Fibroblast of lung (primary cell): ENCODE measurements around the gene ZSCAN26. TPM values are rescaled to one million over a fixed set of nuclear protein-coding genes. Genes with fewer than 3 reads are reported as not detected.

Experiments
- DNase-seq, 2 donors: peaks; one replicate each; pipeline versions ENCODE4 v3.0.0 to v3.0.0-alpha.2; 2010; ENCODE audit warnings: low read depth in 2 of 2
- H2AFZ ChIP-seq: 2 replicates; pipeline ENCODE4 v1.5.1; 2012; ENCODE audit warnings: low read length, control low read depth, inconsistent platforms
- H3K27ac ChIP-seq: 2 replicates; pipeline ENCODE4 v1.5.1; 2011; ENCODE audit warnings: low read length, control low read depth; ENCODE audit not compliant: insufficient read depth
- H3K27me3 ChIP-seq: 2 replicates; pipeline ENCODE4 v1.5.1; 2011; ENCODE audit warnings: mild to moderate bottlenecking, low read length; ENCODE audit not compliant: control insufficient read depth, insufficient read depth
- H3K36me3 ChIP-seq: 2 replicates; pipeline ENCODE4 v1.5.1; 2011; ENCODE audit warnings: low read length; ENCODE audit not compliant: control insufficient read depth, insufficient read depth
- H3K4me1 ChIP-seq: 2 replicates; pipeline ENCODE4 v1.5.1; 2011; ENCODE audit warnings: low read length; ENCODE audit not compliant: control insufficient read depth, insufficient read depth; ENCODE audit errors: extremely low read depth
- H3K4me2 ChIP-seq: 2 replicates; pipeline ENCODE4 v1.5.1; 2011; ENCODE audit warnings: low read length, control low read depth; ENCODE audit not compliant: insufficient read depth; ENCODE audit errors: extremely low read depth
- H3K4me3 ChIP-seq, 4 experiments: fragments of 200-600 bp in 1 of 4; sonication (generic) in 1 of 4; replicated peaks in 1 of 4; 2 replicates each; pipeline ENCODE4 v1.5.1; 2011 to 2016; ENCODE audit warnings: low read length in 4 of 4, low read depth in 3 of 4, mild to moderate bottlenecking in 3 of 4, control low read depth in 2 of 4, inconsistent platforms in 1 of 4, mixed read lengths in 1 of 4; ENCODE audit not compliant: insufficient read depth in 1 of 4; ENCODE audit errors: control extremely low read depth in 1 of 4
- H3K79me2 ChIP-seq: 2 replicates; pipeline ENCODE4 v1.5.1; 2012; ENCODE audit warnings: mild to moderate bottlenecking, low read length, inconsistent platforms; ENCODE audit not compliant: control insufficient read depth, insufficient read depth
- H3K9ac ChIP-seq: 2 replicates; pipeline ENCODE4 v1.5.1; 2011; ENCODE audit warnings: mild to moderate bottlenecking, low read length, control low read depth; ENCODE audit not compliant: insufficient read depth
- H3K9me3 ChIP-seq: 2 replicates; pipeline ENCODE4 v1.5.1; 2012; ENCODE audit warnings: low read depth, low read length; ENCODE audit not compliant: control insufficient read depth, insufficient read depth
- H4K20me1 ChIP-seq: 2 replicates; pipeline ENCODE4 v1.5.1; 2011; ENCODE audit warnings: low read length; ENCODE audit not compliant: control insufficient read depth, insufficient read depth; ENCODE audit errors: extremely low read depth
- CTCF ChIP-seq, 2 donors: IDR thresholded peaks in 1 of 2; conservative IDR thresholded peaks in 1 of 2; 1 replicate in 1 of 2; 2 replicates in 1 of 2; pipeline ENCODE4 v1.5.1; 2011 to 2012; ENCODE audit warnings: low read length in 2 of 2, control low read depth in 1 of 2, inconsistent platforms in 1 of 2, low read depth in 1 of 2, mild to moderate bottlenecking in 1 of 2
- EZH2 ChIP-seq: IDR thresholded peaks from 2 replicates; pipeline ENCODE4 v1.5.1; 2012; ENCODE audit warnings: low read length, control low read depth, mild to moderate bottlenecking; ENCODE audit errors: missing control alignments
- polyA plus RNA-seq, 2 donors: library from polyadenylated mRNA; depleted of rRNA in 1 of 2; stranded (reverse) in 1 of 2; unstranded in 1 of 2; fragments of >200 nt; gene quantifications; 2 replicates each; pipeline ENCODE4 v1.2.1, GENCODE V29; 2011 to 2012; ENCODE audit warnings: missing spikeins in 1 of 2
- total RNA-seq: library from RNA; depleted of rRNA; stranded (reverse); fragments of >200 nt; gene quantifications from 2 replicates; pipeline ENCODE4 v1.2.1, GENCODE V29; 2014

The ZSCAN26 gene
- total and polyA plus RNA-seq, 2 donors (not counting 1 experiment from before 2014, with no cell fraction given): 16.6 to 23.9 TPM

DNA sequence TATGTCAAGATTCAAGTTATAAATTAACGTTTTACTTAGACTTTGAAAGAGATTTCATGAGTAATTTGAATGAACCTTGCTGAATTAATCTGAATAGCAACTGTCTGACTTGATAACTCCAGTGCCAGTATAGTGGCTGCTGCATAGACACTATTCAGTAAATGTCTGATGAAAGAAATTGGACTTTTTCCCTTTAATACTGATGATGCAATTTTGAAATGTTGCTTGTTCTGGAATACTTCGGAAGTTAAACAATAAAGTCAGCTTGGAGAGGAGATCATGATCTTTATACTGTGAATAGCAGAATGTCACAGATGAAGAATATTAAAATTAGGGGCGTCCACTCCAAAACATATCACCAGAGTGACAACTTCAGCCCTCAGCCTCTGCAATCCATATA, 10.8 kb downstream of the ZSCAN26 start:
- Histone ChIP-seq H2AFZ (no peak overlapping the region), H4K20me1 (no peaks in the 10 kb centered on the region), H3K79me2 (peaks cover 2% of the 10 kb centered on the region), H3K9ac (no peak overlapping the region), H3K4me2 (no peak overlapping the region), H3K36me3 (peaks cover 8% of the 10 kb centered on the region), H3K9me3 (no peaks in the 10 kb centered on the region), H3K4me1 (no peaks in the 10 kb centered on the region), H3K27ac (no peak overlapping the region), H3K4me3 (no peak overlapping the region), H3K27me3 (no peaks in the 10 kb centered on the region)
- TF ChIP-seq EZH2 (no peak), CTCF (conservative IDR thresholded peaks at IDR 0.05 in 1 of 2, IDR thresholded peaks at IDR 0.05 in 1 of 2; ENCODE audit: low read depth in 1 of 2, low read length in 2 of 2) (no peak)
- peak in 1 of 2 donors; percentile 16 for DNase-seq

DNA sequence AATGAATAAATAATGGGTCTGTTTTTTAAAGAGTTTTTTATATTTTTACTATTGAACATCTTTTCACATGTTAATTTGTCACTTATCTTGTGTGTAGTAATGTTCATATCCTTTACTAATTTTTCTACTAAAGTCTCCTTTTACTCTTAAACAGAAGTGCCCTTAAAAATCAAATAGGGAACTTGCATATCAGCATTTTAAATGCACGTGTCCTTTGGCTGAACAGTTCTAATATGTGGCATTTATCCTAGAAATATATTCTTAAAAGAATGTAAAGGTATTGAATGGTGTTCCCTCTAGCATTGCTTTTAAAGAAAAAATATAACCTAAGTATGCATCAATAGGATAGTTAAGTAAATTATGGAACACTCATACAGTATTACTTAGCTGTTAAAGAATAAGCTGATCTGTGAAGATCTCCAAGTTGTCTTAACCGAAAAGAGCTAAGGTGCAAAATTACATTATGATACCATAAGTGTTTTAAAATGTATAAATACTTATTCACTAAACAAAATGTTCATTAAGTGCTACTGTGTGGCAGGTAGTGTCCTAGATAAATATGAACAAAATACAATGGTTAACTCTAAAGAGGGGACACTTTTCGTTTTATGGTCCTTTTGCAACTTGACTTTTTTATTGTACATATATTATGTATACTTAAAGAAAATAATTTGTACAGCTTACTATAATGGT, 13.8 kb downstream of the ZSCAN26 start:
- Histone ChIP-seq H3K9ac (peak overlapping the region; percentile 65), H3K4me1 (no peaks in the 10 kb centered on the region)
- TF ChIP-seq EZH2: no peak
- no peak for TF ChIP-seq CTCF (conservative IDR thresholded peaks at IDR 0.05 in 1 of 2, IDR thresholded peaks at IDR 0.05 in 1 of 2; ENCODE audit: low read depth in 1 of 2, low read length in 2 of 2)

DNA sequence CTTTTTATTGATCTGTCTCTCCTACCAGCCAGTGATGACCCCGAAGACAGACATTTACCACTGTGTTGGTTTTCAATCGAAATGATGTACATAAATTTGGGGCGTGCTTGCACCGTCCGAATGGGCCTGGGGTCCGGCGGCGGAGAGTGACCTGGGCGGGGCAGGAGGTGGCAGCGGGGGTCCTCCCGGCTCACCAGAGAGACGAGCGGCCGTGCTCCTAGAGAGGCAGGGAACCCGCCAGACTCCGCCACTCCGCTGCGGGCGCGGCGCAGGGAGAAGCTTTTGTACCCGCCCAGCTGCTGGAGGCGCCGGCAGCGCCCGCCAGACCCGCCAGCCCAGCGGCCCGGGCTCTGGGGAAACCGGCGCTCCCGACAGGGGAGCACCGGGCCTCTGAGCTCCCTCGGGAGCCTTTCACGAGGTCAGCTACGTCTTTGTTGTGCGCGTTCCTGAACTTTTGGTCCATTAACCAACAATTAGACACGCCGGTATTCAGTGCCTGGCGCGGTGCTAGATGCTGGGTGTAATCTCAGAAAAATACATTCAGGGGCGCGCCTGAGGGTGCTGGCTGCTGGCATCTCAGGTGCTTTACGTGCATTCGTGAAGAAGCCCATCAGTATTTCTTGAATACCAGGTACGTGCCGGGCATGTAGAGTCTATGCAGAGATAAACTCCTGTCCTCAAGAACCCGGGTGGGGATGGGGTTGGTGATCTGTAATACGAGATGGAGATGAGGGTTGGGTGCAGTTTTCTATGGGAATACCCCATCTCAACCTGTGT, 14.5 kb downstream of the ZSCAN26 start, which contains the start of gene PGBD1:
TSS of gene PGBD1 (plus strand) at position 285 of the 777 bp plus-strand sequence. CDS start 2,242 bp downstream, outside the sequence.
- no peaks in the 10 kb centered on the region for H3K4me1 ChIP-seq
- peak within 1 kb of the TSS; percentile 78 for H3K4me2 ChIP-seq
- peak within 1 kb of the TSS; percentile 92 for H2AFZ ChIP-seq
- H3K4me3 ChIP-seq: peak within 1 kb of the TSS; percentile 83 to 85 (median 83)
- H3K27ac ChIP-seq: peak within 1 kb of the TSS; percentile 58
- no peaks in the 10 kb centered on the region for H3K9me3 ChIP-seq
- H3K9ac ChIP-seq: peak within 1 kb of the TSS; percentile 65
- no peak for TF ChIP-seq EZH2
- TF ChIP-seq CTCF (conservative IDR thresholded peaks at IDR 0.05 in 1 of 2, IDR thresholded peaks at IDR 0.05 in 1 of 2; ENCODE audit: low read depth in 1 of 2, low read length in 2 of 2): no peak
- no peaks in the 10 kb centered on the region for H3K27me3 ChIP-seq
- peaks cover 7% of the 10 kb centered on the region for H3K79me2 ChIP-seq
- peak; percentile 78 to 79 for DNase-seq
- H3K36me3 ChIP-seq: peaks cover 5% of the 10 kb centered on the region
- no peaks in the 10 kb centered on the region for H4K20me1 ChIP-seq

More for the DNA sequence above, 13.8 kb downstream of the ZSCAN26 start:
- Histone ChIP-seq H3K4me2 (peak overlapping the region; percentile 62), H2AFZ (peak overlapping the region; percentile 92), H3K36me3 (peaks cover 8% of the 10 kb centered on the region), H4K20me1 (no peaks in the 10 kb centered on the region), H3K4me3 (peak overlapping the region; percentile 83 to 85 (median 83)), H3K27me3 (no peaks in the 10 kb centered on the region), H3K79me2 (peaks cover 7% of the 10 kb centered on the region), H3K9me3 (no peaks in the 10 kb centered on the region), H3K27ac (peak overlapping the region; percentile 58)
- no peak for DNase-seq
